ENCODE measurements around the gene ACAP1. TPM values are rescaled to one million over a fixed set of nuclear protein-coding genes. Genes with fewer than 3 reads are reported as not detected.

Gene ACAP1
- total and polyA plus RNA-seq, 9 of the 15 experiments (the other 6 are each of a cell fraction or from before 2014, with no cell fraction given) = 0.15 to 8.5 (median 2.4) TPM

GRCh38 chr17:7394452-7395191, 58.3 kb downstream of the ACAP1 start, which contains the start of gene PLSCR3 (continued):
- TF ChIP-seq SMC3 (conservative IDR thresholded peaks at IDR 0.05; ENCODE audit: insufficient read depth, low read depth, low read length) = no peak

GRCh38 chr17:7396147-7396546, 59.8 kb downstream of the ACAP1 start:
- Histone ChIP-seq H3K4me3 (no peak overlapping the region), H3K4me2 (ENCODE audit: insufficient read depth, low read length) (no peak overlapping the region), H3K9me3 (replicated peaks; ENCODE audit: control insufficient read depth, insufficient read depth, low read depth, low read length) (no peaks in the 10 kb centered on the region), H3K9me1 (ENCODE audit: control insufficient read depth, insufficient read depth, low read length) (no peaks in the 10 kb centered on the region), H3K4me1 (replicated peaks in 1 of 2; ENCODE audit: control insufficient read depth in 2 of 2, insufficient read depth in 2 of 2, low read length in 2 of 2) (peaks cover 3 to 29% of the 10 kb centered on the region in 2 experiments; a peak in 4 of 5 replicates), H3K36me3 (ENCODE audit: control insufficient read depth, insufficient read depth, low read length) (no peaks in the 10 kb centered on the region; the same call in 2 of the 3 replicates), H3K27ac (ENCODE audit: extremely low read depth, low read depth, low read length) (no peak overlapping the region), H4K20me1 (replicated peaks; ENCODE audit: control insufficient read depth, insufficient read depth, low read length) (no peaks in the 10 kb centered on the region), H2AFZ (ENCODE audit: low read depth, low read length) (no peak overlapping the region), H3K27me3 (ENCODE audit: control insufficient read depth in 2 of 2, insufficient read depth in 2 of 2, low read length in 2 of 2) (no peaks in the 10 kb centered on the region), H3K9ac (ENCODE audit: insufficient read depth in 1 of 2, low read depth in 2 of 2, low read length in 2 of 2) (no peak overlapping the region), H3K79me2 (ENCODE audit: control insufficient read depth, insufficient read depth, low read length) (no peaks in the 10 kb centered on the region)
- in situ Hi-C loops (cut with MboI) (no loop called here), intact Hi-C loops (cut with micrococcal nuclease) (no loop called here)
- ATAC-seq (no peak), FAIRE-seq (no peak), DNase-seq (ENCODE audit: extremely low read depth in 1 of 4, low spot score in 3 of 4) (no peak)
- 90% methylated on average over 2 of the region's 4 CpGs for WGBS (ENCODE audit: insufficient coverage, low coverage, missing lambda C conversion rate)
- BruUV-seq (replicated peaks) = no TSS peak
- TF ChIP-seq NR1H2 (CRISPR knock-in tag; IDR thresholded peaks at IDR 0.05) = no peak
- TF ChIP-seq ZNF316 (IDR thresholded peaks at IDR 0.05) = no peak
- TF ChIP-seq POLR2A (conservative IDR thresholded peaks at IDR 0.05) = no peak
- no peak for TF ChIP-seq ILF3 (IDR thresholded peaks at IDR 0.05; ENCODE audit: borderline replicate concordance)
- no peak for TF ChIP-seq ETS2 (tag; IDR thresholded peaks at IDR 0.05; ENCODE audit: borderline replicate concordance, poor library complexity, severe bottlenecking)
- TF ChIP-seq MAFG (tag; conservative IDR thresholded peaks at IDR 0.05) = no peak
- TF ChIP-seq BRCA1 (IDR thresholded peaks at IDR 0.05) = no peak
- no peak for TF ChIP-seq BRCA1 (CRISPR knock-in tag; IDR thresholded peaks at IDR 0.05)
- TF ChIP-seq ZNF12 (CRISPR knock-in tag; IDR thresholded peaks at IDR 0.05) = no peak
- no peak for TF ChIP-seq ZNF174 (CRISPR knock-in tag; IDR thresholded peaks at IDR 0.05)
- POLR2A ChIA-PET = no interaction called here
- CTCF ChIA-PET (ENCODE audit: low intra/inter-chr PET ratio) = no interaction called here

Data from K562 (cell line).